Subcutaneous adipose tissue (tissue), 4 donors: Measurements from ENCODE around the gene TSSK6. TPM values are rescaled to one million over a fixed set of nuclear protein-coding genes. Genes with fewer than 3 reads are reported as not detected.

Experiments used
- total RNA-seq, 4 donors: library from RNA; depleted of rRNA; stranded (reverse); fragments of >200 nt; gene quantifications; one replicate each; pipeline ENCODE4 v1.1.0, GENCODE V29; 2016
- TF ChIP-seq, protein P1 (sequence below): fragments of 450-650 bp; IDR thresholded peaks from one replicate; pipeline ENCODE4 v1.5.1; 2016; ENCODE audit warnings: low read depth, mild to moderate bottlenecking, control low read depth, antibody characterized with exemption, moderate library complexity

Gene TSSK6
- total RNA-seq, 4 donors from 2014 or later: 0.57 to 2.2 (median 1.3) TPM

- TF ChIP-seq, protein P1, sequence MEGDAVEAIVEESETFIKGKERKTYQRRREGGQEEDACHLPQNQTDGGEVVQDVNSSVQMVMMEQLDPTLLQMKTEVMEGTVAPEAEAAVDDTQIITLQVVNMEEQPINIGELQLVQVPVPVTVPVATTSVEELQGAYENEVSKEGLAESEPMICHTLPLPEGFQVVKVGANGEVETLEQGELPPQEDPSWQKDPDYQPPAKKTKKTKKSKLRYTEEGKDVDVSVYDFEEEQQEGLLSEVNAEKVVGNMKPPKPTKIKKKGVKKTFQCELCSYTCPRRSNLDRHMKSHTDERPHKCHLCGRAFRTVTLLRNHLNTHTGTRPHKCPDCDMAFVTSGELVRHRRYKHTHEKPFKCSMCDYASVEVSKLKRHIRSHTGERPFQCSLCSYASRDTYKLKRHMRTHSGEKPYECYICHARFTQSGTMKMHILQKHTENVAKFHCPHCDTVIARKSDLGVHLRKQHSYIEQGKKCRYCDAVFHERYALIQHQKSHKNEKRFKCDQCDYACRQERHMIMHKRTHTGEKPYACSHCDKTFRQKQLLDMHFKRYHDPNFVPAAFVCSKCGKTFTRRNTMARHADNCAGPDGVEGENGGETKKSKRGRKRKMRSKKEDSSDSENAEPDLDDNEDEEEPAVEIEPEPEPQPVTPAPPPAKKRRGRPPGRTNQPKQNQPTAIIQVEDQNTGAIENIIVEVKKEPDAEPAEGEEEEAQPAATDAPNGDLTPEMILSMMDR: no peak
Observed at GRCh38 chr19:19549804-19550464, 34.6 kb upstream of the TSSK6 start.

DNA sequence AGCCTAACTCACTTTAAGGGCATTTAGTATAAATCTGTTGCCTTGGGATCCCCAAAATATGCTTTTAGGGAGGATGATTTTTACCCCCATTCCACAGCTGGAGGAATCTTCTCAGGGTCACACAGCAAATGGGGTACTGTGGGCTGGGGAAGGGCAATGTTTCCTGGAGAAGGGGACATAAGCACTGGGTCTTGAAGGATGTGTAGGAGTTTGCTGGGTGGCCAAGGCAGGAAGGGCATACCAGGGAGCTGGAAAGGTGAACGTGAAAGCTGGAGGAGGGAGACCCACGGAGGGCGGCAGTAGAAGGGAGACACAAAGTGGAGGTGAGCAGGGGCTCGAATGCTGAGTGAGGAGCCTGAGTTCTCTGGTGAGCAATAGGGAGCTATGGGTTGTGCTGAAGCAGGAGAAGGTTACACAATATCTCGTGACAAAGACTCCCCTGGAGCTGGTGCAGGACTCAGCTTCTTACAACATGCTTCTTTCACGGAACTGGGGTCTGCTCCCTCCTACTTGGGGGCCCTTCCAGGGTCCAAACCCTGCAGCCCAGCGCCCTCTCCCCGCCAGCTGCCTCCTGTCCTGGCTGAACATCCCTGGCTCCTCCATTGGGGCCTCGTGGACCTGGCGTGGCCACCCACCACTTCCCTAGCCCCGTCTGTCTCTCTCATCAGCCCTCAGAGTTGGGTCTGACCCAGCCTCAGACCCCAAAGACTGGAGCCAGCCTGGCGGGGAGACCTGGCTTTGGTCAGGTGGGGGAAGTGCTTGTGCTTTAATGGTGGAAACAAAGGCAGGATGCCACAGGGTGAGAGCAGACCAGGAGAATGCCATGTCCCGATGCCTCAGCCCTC, 33.8 kb upstream of the TSSK6 start:
- TF ChIP-seq, protein P1: no peak

DNA sequence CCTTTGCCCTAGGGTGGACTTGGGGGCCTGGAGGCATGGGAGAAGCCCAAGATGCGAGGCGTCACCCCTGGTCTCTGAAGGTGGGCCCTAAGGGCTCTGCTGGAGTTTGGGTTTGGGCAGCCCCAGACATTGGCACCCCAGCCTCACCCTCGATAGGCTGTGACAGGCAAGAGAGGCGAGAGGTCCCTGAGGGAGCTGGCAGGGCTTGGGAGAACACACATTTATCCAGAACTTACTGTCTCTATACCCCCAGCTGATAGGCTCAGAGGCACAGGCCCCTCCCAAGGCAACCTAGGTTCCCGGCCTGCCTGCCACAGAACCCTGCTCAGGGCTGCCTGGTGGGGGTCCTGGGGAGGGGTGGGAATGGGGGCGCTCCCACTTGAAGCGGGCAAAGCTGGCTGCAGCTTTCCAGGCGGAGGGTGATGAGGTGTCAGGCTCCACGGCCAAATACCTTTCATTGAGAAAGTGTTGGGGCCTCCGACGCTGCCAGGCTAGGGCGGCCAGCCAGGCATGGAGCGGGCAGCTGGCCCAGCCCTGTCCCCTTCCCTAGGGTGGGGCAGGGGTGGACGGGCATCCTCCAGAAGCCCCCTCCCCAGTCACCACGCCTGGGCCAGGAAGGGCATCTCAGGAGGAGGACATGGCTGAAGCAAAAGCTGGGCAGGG, 32.5 kb upstream of the TSSK6 start:
- TF ChIP-seq, protein P1: no peak

GRCh38 chr19:19546751-19547162, 31.4 kb upstream of the TSSK6 start:
- TF ChIP-seq, protein P1: no peak

DNA sequence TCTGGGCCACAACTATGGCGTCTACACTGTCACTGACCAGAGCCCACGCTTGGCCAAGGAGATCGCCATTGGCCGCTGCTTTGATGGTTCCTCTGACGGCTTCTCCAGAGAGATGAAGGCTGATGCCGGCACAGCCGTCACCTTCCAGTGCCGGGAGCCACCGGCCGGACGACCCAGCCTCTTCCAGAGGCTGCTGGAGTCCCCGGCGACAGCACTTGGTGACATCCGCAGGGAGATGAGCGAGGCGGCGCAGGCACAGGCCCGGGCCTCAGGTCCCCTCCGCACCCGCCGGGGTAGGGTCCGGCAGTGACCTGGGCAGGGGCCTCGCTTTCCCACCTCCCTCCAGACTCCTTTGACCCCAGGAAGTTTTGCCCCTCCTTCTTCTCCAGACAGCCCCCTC, 30.4 kb upstream of the TSSK6 start:
- TF ChIP-seq, protein P1: no peak

DNA sequence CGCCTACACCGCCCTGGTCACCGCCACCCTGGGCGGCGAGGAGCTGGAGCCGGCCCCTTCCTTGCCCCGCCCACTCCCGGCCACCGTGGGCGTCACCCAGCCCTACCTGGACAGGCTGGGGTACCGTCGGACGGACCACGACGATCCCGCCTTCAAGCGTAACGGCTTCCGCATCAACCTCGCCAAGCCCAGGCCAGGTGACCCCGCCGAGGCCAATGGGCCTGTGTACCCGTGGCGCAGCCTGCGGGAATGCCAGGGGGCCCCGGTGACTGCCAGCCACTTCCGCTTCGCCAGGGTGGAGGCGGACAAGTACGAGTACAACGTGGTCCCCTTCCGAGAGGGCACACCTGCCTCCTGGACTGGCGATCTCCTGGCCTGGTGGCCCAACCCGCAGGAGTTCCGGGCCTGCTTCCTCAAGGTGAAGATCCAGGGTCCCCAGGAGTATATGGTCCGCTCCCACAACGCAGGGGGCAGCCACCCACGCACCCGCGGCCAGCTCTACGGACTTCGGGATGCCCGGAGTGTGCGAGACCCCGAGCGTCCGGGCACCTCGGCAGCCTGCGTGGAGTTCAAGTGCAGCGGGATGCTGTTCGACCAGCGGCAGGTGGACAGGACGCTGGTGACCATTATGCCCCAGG, 29.7 kb upstream of the TSSK6 start:
- TF ChIP-seq, protein P1: no peak
